Fibroblast of skin of left quadriceps (primary cell): ENCODE measurements around the gene ABCB6.
"Not testable (repeated sequence)": the region's sequence is repeated elsewhere in the genome, so short reads cannot be mapped to it uniquely, and the experiment has no call there.

ENCODE experiments used
- DNase-seq, 2 experiments: peaks; one replicate each; pipeline ENCODE4 v3.0.0-alpha.2; 2013; ENCODE audit warnings: low read depth in 2 of 2

The ABCB6 gene

GRCh38 chr2:219218732-219219701 lies at the start of gene ABCB6:
TSS of gene ABCB6 (minus strand) at chr2:219218958. CDS start at chr2:219218673, 285 bp downstream.
- DNase-seq = peak; percentile 91 to 92

GRCh38 chr2:219268294-219268693 lies 49.5 kb upstream of the ABCB6 start:
- DNase-seq = no peak

GRCh38 chr2:219266886-219267285 lies 48.1 kb upstream of the ABCB6 start:
- no peak for DNase-seq

- DNase-seq = no peak
Observed at GRCh38 chr2:219266232-219266631, 47.5 kb upstream of the ABCB6 start.

- no peak for DNase-seq
Observed at GRCh38 chr2:219261024-219261855, 42.5 kb upstream of the ABCB6 start.

- DNase-seq = not testable (repeated sequence)
Observed at GRCh38 chr2:219258942-219259341, 40.2 kb upstream of the ABCB6 start.

GRCh38 chr2:219254590-219255201 lies 35.9 kb upstream of the ABCB6 start:
- DNase-seq = no peak

- DNase-seq = no peak
Observed at GRCh38 chr2:219253753-219254589, 35.2 kb upstream of the ABCB6 start, which contains the start of gene TUBA4A. TSS of gene TUBA4A (minus strand) at chr2:219253918. CDS start at chr2:219253858, 60 bp downstream.

- DNase-seq = no peak
Observed at GRCh38 chr2:219252900-219253752, 34.4 kb upstream of the ABCB6 start, which contains the start of gene TUBA4B. TSS of gene TUBA4B (plus strand) at chr2:219253243. CDS start at chr2:219253408, 165 bp downstream.

- no peak for DNase-seq
Observed at GRCh38 chr2:219252570-219252899, 33.8 kb upstream of the ABCB6 start.

GRCh38 chr2:219252084-219252483 lies 33.3 kb upstream of the ABCB6 start:
- no peak for DNase-seq

GRCh38 chr2:219251656-219252055 lies 32.9 kb upstream of the ABCB6 start:
- DNase-seq = no peak

- DNase-seq = no peak
Observed at GRCh38 chr2:219250049-219250781, 31.5 kb upstream of the ABCB6 start.

- peak; percentile 49 to 53 for DNase-seq
Observed at GRCh38 chr2:219249203-219249980, 30.6 kb upstream of the ABCB6 start.

- DNase-seq = no peak
Observed at GRCh38 chr2:219248845-219249202, 30.1 kb upstream of the ABCB6 start.

- no peak for DNase-seq
Observed at GRCh38 chr2:219247678-219248642, 29.2 kb upstream of the ABCB6 start.

- no peak for DNase-seq
Observed at GRCh38 chr2:219246559-219246958, 27.8 kb upstream of the ABCB6 start.

GRCh38 chr2:219245899-219246230 lies 27.1 kb upstream of the ABCB6 start:
- no peak for DNase-seq
